GF-D8 (cell line): ENCODE results near the gene TBC1D3B.
"Not testable (repeated sequence)": the region's sequence is repeated elsewhere in the genome, so short reads cannot be mapped to it uniquely, and the experiment has no call there.

Experiments used
- DNase-seq: peaks from one replicate; lab custom pipeline; 2025; lab: John Stamatoyannopoulos, UW

Gene TBC1D3B

GRCh38 chr17:36129616-36130015 lies 46.8 kb downstream of the TBC1D3B start:
- DNase-seq = no peak

DNA sequence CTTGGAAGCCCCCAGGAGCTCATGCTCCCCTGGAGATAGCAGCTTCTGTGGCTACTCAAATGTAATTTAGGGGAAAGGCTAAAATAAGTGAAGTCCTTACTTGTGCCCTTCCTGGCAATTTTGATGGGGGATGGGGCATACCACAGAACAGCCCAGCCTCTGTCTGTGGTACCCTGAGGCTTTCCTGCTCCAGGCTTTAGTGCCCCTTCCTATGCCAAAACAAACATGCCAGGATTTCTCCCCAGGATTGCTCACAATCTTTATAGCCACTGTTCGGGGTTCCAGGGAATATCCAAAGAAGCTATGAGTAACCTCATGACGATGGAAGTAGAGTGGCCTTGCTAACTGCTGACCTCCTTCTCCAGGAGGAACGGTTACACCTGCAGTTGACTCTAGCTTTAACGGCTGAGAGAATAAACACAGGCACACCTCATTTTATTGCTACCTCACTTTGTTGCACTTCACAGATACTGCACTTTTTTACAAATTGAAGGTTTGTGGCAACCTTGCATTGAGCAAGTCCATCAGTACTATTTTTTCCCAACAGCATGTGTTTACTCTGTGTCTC lies 47.9 kb downstream of the TBC1D3B start:
- no peak for DNase-seq

DNA sequence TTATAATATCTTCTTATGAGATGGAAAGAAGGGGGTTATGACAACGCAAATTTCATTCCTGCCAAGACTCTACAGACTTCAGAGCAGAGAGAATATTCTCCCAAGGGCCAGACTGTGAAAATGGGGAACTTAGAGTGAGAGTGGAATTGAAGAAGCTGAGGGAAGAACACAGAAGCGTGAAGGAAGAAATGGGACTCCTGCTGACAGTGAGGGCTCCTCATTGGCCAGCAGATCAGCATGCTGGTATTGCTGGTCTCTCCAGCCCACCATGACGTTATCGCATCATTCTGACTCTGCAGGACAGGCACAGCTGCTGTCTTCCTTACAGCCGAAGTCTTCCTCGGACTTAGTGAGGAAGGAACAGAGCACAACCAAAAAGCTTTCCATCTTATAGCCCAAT lies 48.5 kb downstream of the TBC1D3B start:
- no peak for DNase-seq

DNA sequence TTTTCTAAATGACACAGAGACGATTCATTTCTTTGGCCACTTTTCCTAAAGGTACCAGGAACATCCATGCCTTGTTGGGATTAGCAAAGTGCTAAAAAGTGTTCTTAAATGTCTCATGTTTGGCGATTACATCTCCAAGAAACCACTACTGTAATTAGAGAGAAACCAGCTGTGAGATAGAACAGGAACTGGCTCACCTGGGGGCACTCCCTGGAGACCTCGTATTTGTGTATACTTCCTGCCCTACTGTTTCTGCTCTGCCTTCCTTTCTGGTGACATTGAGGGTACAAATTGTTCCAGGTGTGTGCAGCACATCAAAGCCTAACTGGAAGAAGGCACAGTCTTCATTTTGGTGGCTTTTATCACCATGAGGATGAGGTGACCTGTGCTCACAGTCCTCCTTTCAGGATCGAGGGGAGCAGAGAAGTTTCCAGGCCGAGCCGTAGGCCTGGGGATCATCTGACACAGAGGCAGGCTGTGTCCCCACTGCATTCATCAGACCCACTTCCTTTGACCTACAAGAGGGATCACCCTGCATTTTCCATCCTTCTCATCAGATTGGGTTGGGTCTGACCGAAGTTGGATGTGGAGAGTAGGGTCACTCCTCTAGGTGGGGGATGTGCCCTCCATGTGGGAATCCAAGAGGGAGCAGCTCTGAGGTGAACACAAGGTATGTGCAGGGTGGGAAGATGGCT lies 49.1 kb downstream of the TBC1D3B start:
- DNase-seq = no peak

DNA sequence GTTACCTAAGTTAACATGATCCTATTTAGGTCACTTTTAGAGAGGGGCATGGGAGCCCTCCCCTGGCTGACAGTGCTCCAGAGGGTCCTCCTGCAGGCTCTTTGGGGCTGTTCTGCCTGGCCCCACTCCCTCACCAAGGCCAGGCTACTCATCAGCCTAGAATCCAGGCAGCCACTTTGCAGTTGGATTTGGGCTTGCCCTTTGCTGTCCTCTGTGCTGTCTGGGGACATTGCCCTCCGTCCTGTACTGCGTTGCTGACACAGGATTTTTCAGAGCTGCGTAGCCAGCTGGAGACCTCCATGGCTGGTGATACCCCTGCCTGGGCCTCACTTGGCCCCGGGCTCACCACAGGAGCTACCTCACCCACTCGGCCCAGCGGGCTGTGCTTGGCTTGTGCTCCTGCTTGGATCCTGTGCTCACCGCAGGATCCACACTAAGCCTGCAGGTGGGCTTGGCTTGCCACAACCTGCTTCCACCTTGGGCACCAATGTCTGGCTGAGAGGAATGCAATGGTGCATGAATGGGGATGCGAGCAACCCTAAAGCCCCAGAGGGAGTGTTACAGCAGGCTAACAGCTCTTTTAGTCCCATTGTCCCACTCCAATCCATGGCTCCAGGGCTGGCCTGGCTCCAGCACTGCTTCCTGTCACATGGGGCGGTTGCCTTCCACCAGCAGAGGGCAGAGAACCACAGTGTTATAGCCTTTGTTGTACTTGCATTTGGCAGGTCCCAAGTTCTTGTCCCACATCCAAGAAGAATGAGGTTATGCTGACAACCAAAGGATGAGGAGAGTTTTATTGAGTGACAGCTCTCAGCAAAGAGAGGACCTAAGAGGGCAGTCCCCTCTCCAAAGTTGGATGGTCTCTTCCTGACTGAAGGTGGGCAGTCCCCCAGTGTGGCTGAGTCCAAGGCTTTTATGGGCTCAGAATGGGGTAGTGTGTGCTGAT lies 51.3 kb downstream of the TBC1D3B start:
- no peak for DNase-seq

GRCh38 chr17:36123431-36123830 lies 53.0 kb downstream of the TBC1D3B start:
- no peak for DNase-seq

- not testable (repeated sequence) for DNase-seq
Measured at GRCh38 chr17:36121099-36121498, 55.3 kb downstream of the TBC1D3B start.

DNA sequence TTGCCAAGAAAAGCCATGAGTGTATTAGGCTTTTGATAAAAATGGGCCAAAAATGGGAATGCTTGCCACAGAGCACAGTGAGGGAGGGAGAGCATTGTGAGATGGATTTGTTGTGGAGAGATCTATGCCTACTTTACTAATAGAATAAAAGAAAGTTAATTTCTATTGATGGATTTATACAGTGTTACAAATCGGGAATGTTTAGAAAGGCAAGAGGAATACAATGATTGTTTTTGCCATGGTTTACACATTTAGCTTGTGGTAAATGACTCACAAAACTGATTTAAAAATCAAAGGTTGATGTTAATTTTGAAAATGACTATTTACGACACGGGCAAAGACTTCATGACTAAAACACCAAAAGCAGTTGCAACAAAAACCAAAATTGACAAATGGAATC lies 56.2 kb downstream of the TBC1D3B start:
- no peak for DNase-seq

DNA sequence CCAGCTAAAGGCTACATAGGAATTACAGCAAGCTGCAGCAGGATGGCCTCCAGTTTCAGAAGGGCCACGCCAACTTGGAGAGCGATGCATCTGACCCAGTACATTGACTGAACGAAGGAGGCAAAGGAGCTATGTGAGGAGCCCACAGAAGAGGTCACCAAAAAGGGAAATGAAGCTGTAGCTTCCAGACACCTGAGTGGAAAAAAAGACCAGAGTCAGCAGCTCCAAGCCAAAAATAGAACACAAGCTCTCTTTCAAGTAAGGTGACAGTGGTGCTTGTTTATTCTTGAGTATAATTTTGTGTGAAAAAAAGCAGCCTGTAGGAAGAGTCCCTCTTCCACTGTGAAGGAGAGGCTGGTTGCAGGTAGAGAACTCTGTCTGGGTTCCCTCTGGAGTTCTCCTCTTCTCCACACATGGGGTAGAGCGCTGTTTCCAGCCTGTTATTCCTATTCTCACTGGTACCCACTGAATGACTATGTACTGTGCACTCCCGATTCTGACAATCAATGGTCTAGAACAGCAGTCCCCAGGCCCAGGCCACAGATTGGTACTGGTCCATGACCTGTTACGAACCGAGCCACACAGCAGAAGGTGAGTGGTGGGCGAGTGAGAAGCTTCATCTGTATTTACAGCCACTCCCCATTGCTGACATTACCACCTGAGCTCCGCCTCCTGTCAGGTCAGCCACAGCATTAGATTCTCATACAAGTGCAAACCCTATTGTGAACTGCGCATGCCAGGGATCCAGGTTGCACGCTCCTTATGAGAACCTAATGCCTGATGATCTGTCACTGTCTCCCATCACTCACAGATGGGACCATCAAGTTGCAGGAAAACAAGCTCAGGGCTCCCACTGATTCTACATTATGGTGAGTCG lies 57.7 kb downstream of the TBC1D3B start:
- no peak for DNase-seq

- DNase-seq = no peak
Measured at GRCh38 chr17:36117505-36118382, 58.7 kb downstream of the TBC1D3B start.
